Esophagus muscularis mucosa (tissue), 4 donors: Measurements from ENCODE around the gene RGS7BP. TPM values are rescaled to one million over a fixed set of nuclear protein-coding genes. Genes with fewer than 3 reads are reported as not detected.

ENCODE experiments used
- DNase-seq: peaks from one replicate; pipeline ENCODE4 v3.0.0-alpha.2; 2017; ENCODE audit errors: extremely low spot score
- H3K27ac ChIP-seq, 4 donors: fragments of 200-600 bp; sonication (generic); replicated peaks in 1 of 4; 1 replicate in 3 of 4; 2 replicates in 1 of 4; pipeline ENCODE4 v1.5.1; 2016 to 2019; ENCODE audit warnings: mild to moderate bottlenecking in 1 of 4
- H3K27me3 ChIP-seq, 4 donors: fragments of 200-600 bp; sonication (generic); one replicate each; pipeline versions ENCODE4 v1.5.1 to v1.6.0; 2016 to 2019
- H3K36me3 ChIP-seq, 4 donors: fragments of 200-600 bp; sonication (generic); one replicate each; pipeline ENCODE4 v1.5.1; 2016 to 2019
- H3K4me1 ChIP-seq, 4 donors: fragments of 200-600 bp; sonication (generic); one replicate each; pipeline ENCODE4 v1.5.1; 2016 to 2019
- H3K4me3 ChIP-seq, 4 donors: fragments of 200-600 bp; sonication (generic); 1 replicate in 2 of 4; 2 replicates in 2 of 4; pipeline ENCODE4 v1.5.1; 2016 to 2019; ENCODE audit warnings: mild to moderate bottlenecking in 4 of 4, moderate library complexity in 1 of 4
- H3K9me3 ChIP-seq, 4 donors: fragments of 200-600 bp; sonication (generic); 1 replicate in 3 of 4; 2 replicates in 1 of 4; pipeline ENCODE4 v1.5.1; 2016 to 2019
- CTCF ChIP-seq, 3 experiments: fragments of 200-600 bp in 2 of 3; fragments of 450-650 bp in 1 of 3; sonication (generic) in 2 of 3; IDR thresholded peaks; one replicate each; pipeline ENCODE4 v1.5.1; 2017 to 2019; ENCODE audit warnings: antibody characterized with exemption in 3 of 3, mild to moderate bottlenecking in 2 of 3, moderate library complexity in 1 of 3
- EP300 ChIP-seq: sonication (generic); formaldehyde crosslinking; IDR thresholded peaks from one replicate; pipeline ENCODE4 v1.6.1; 2017; ENCODE audit warnings: antibody characterized with exemption
- POLR2A ChIP-seq: fragments of 450-650 bp; IDR thresholded peaks from one replicate; pipeline ENCODE4 v1.6.1; 2017; ENCODE audit warnings: antibody characterized with exemption, moderate library complexity, mild to moderate bottlenecking, low read depth
- POLR2AphosphoS5 ChIP-seq, 2 donors: sonication (generic); formaldehyde crosslinking; IDR thresholded peaks; one replicate each; pipeline ENCODE4 v1.6.1; 2017; ENCODE audit warnings: antibody characterized with exemption in 2 of 2
- WGBS: methylation state at CpG from one replicate; pipeline ENCODE4 v1.1.5; 2018; 5-methylcytosine and 5-hydroxymethylcytosine counted together
- intact Hi-C: fragments of 100-400 bp; cut with DNase I; formaldehyde crosslinking; loops from one replicate; pipeline ENCODE4 v1.15.1; 2023
- total RNA-seq, 4 donors: library from RNA; depleted of rRNA; stranded (reverse); fragments of >200 nt; gene quantifications; one replicate each; pipeline versions ENCODE4 v1.1.0 to v1.2.1, GENCODE V29; 2016

The RGS7BP gene
- total RNA-seq, 4 donors from 2014 or later, result 1.2 to 4.7 (median 4.1) TPM

GRCh38 chr5:64585646-64586045, 79.8 kb downstream of the RGS7BP start:
- Histone ChIP-seq H3K36me3 (no peaks in the 10 kb centered on the region), H3K4me1 (peaks cover 0 to 5% (median 3%) of the 10 kb centered on the region in 4 donors), H3K9me3 (no peaks in the 10 kb centered on the region), H3K27me3 (no peaks in the 10 kb centered on the region), H3K4me3 (no peak overlapping the region), H3K27ac (no peak overlapping the region)
- WGBS, result 51% methylated on average over 4 of the region's 4 CpGs
- intact Hi-C loops, result no loop called here
- no peak for TF ChIP-seq POLR2A
- TF ChIP-seq POLR2AphosphoS5 (IDR thresholded peaks at IDR 0.05), result no peak
- TF ChIP-seq EP300, result no peak
- no peak for TF ChIP-seq CTCF (IDR thresholded peaks at IDR 0.05)
- DNase-seq, result no peak

GRCh38 chr5:64587370-64587769, 81.6 kb downstream of the RGS7BP start:
- TF ChIP-seq EP300, result no peak
- TF ChIP-seq POLR2AphosphoS5 (IDR thresholded peaks at IDR 0.05), result no peak
- TF ChIP-seq CTCF (IDR thresholded peaks at IDR 0.05), result no peak
- no peak for TF ChIP-seq POLR2A
- no peaks in the 10 kb centered on the region for H3K27me3 ChIP-seq

GRCh38 chr5:64592730-64593341, 87.0 kb downstream of the RGS7BP start:
- TF ChIP-seq POLR2A (no peak), POLR2AphosphoS5 (IDR thresholded peaks at IDR 0.05) (no peak), EP300 (no peak), CTCF (IDR thresholded peaks at IDR 0.05) (no peak)
- DNase-seq, result no peak
- Histone ChIP-seq H3K4me3 (no peak overlapping the region), H3K27me3 (no peaks in the 10 kb centered on the region), H3K27ac (no peak overlapping the region), H3K36me3 (no peaks in the 10 kb centered on the region), H3K4me1 (peaks cover 6 to 13% (median 10%) of the 10 kb centered on the region in 4 donors), H3K9me3 (no peaks in the 10 kb centered on the region)
- intact Hi-C loops, result no loop called here
- WGBS, result 32% methylated on average over 2 of the region's 2 CpGs

More at GRCh38 chr5:64587370-64587769, 81.6 kb downstream of the RGS7BP start:
- no peak for DNase-seq
- intact Hi-C loops, result no loop called here
- no peak overlapping the region for H3K4me3 ChIP-seq
- no peaks in the 10 kb centered on the region for H3K36me3 ChIP-seq
- H3K9me3 ChIP-seq, result no peaks in the 10 kb centered on the region
- peaks cover 0 to 5% (median 3%) of the 10 kb centered on the region in 4 donors for H3K4me1 ChIP-seq
- H3K27ac ChIP-seq, result no peak overlapping the region

- H3K27ac ChIP-seq, result no peak overlapping the region
- WGBS, result 94% methylated on average over 3 of the region's 3 CpGs
- H3K27me3 ChIP-seq, result no peaks in the 10 kb centered on the region
- no peak for TF ChIP-seq CTCF (IDR thresholded peaks at IDR 0.05)
- TF ChIP-seq EP300, result no peak
- TF ChIP-seq POLR2AphosphoS5 (IDR thresholded peaks at IDR 0.05), result no peak
- no peak for TF ChIP-seq POLR2A
- no peaks in the 10 kb centered on the region for H3K36me3 ChIP-seq
- DNase-seq, result no peak
- peaks cover 6 to 13% (median 10%) of the 10 kb centered on the region in 4 donors for H3K4me1 ChIP-seq
- no peak overlapping the region for H3K4me3 ChIP-seq
- no peaks in the 10 kb centered on the region for H3K9me3 ChIP-seq
- intact Hi-C loops, result no loop called here
Observed at GRCh38 chr5:64594025-64594424, 88.2 kb downstream of the RGS7BP start.

- WGBS, result 60% methylated on average over 4 of the region's 4 CpGs
- peaks cover 6 to 13% (median 10%) of the 10 kb centered on the region in 4 donors for H3K4me1 ChIP-seq
- no peak overlapping the region for H3K27ac ChIP-seq
- no peaks in the 10 kb centered on the region for H3K9me3 ChIP-seq
- no peaks in the 10 kb centered on the region for H3K36me3 ChIP-seq
- intact Hi-C loops, result no loop called here
- TF ChIP-seq POLR2A, result no peak
- no peak for TF ChIP-seq POLR2AphosphoS5 (IDR thresholded peaks at IDR 0.05)
- TF ChIP-seq CTCF (IDR thresholded peaks at IDR 0.05), result no peak
- no peak for TF ChIP-seq EP300
- no peaks in the 10 kb centered on the region for H3K27me3 ChIP-seq
- DNase-seq, result no peak
- H3K4me3 ChIP-seq, result no peak overlapping the region
Observed at GRCh38 chr5:64594601-64595000, 88.8 kb downstream of the RGS7BP start.
